Aorta (tissue), 5 donors: ENCODE results near the gene GOLT1A. TPM values are rescaled to one million over a fixed set of nuclear protein-coding genes. Genes with fewer than 3 reads are reported as not detected.

Experiments
- ATAC-seq: fragments of 200-7000 bp; cut with Tn5 transposase; one replicate; pipeline ENCODE4 v1.9.1; 2022; ENCODE audit warnings: moderate library complexity; ENCODE audit not compliant: low FRiP score
- DNase-seq, 2 donors: peaks; one replicate each; pipeline ENCODE4 v3.0.0-alpha.2; 2020
- H3K27ac ChIP-seq, 2 donors: one replicate each; pipeline ENCODE4 v1.5.1; 2013; ENCODE audit warnings: low read length in 2 of 2, mild to moderate bottlenecking in 2 of 2, moderate library complexity in 2 of 2, control low read depth in 1 of 2, inconsistent platforms in 1 of 2, low read depth in 1 of 2
- H3K27me3 ChIP-seq, 2 donors: one replicate each; pipeline ENCODE4 v1.6.1; 2013; ENCODE audit warnings: control low read depth in 1 of 2, low read length in 1 of 2, mild to moderate bottlenecking in 1 of 2, moderate library complexity in 1 of 2; ENCODE audit not compliant: insufficient read depth in 2 of 2, control insufficient read depth in 1 of 2
- H3K36me3 ChIP-seq, 2 donors: one replicate each; pipeline ENCODE4 v1.6.1; 2013; ENCODE audit warnings: control low read depth in 1 of 2, low read length in 1 of 2, mild to moderate bottlenecking in 1 of 2; ENCODE audit not compliant: insufficient read depth in 2 of 2, control insufficient read depth in 1 of 2
- H3K4me1 ChIP-seq, 2 donors: one replicate each; pipeline ENCODE4 v1.6.1; 2013; ENCODE audit warnings: low read length in 2 of 2, control low read depth in 1 of 2, mild to moderate bottlenecking in 1 of 2, moderate library complexity in 1 of 2; ENCODE audit not compliant: insufficient read depth in 2 of 2, control insufficient read depth in 1 of 2
- H3K4me3 ChIP-seq, 2 donors: one replicate each; pipeline ENCODE4 v1.5.1; 2013; ENCODE audit warnings: low read length in 2 of 2, control low read depth in 1 of 2, mild to moderate bottlenecking in 1 of 2
- H3K9me3 ChIP-seq: one replicate; pipeline ENCODE4 v1.6.1; 2013; ENCODE audit warnings: mild to moderate bottlenecking, low read length; ENCODE audit not compliant: control insufficient read depth
- WGBS, 2 donors: extraction: QIAGEN DNeasy Blood & Tissue Kit; methylation state at CpG; one replicate each; pipeline ENCODE4 v1.1.7; 2013; 5-methylcytosine and 5-hydroxymethylcytosine counted together
- intact Hi-C, 2 donors: fragments of 100-400 bp; cut with DNase I; formaldehyde crosslinking; loops; one replicate each; pipeline versions ENCODE4 v1.14.2 to v1.15.0; 2022
- polyA plus RNA-seq, 2 donors: library from polyadenylated mRNA; stranded (reverse); fragments of 200-250 nt; gene quantifications; one replicate each; pipeline ENCODE4 v1.2.3, GENCODE V29; 2013
- total RNA-seq, 2 donors: library from RNA; stranded (reverse); fragmentation: NEBNext Ultra II Directional; extraction: Animal tissue kit (Norgen Biotek cat#: 25700); gene quantifications; one replicate each; pipeline ENCODE4 v1.2.1, GENCODE V29; 2021
- donor health status: healthy with polysubstance abuse.
- donor health status: Bipolar disorder and iron deficiency.
- donor health status: DM: no; HTN: no; CAD: no.
- donor health status: DM: no; HTN: no; CAD: no.
- donor health status: DM: yes; HTN: yes; CAD: no.

Gene GOLT1A
- total and polyA plus RNA-seq, 4 donors: 10.5 TPM; not detected in 3

- no peak for ATAC-seq
- 80 to 89% methylated on average over 5 of the region's 5 CpGs for WGBS, 2 donors
- no peaks in the 10 kb centered on the region for H3K27me3 ChIP-seq
- intact Hi-C loops: no loop called here
- H3K36me3 ChIP-seq: no peaks in the 10 kb centered on the region
- H3K4me3 ChIP-seq: no peak overlapping the region
- H3K4me1 ChIP-seq: no peaks in the 10 kb centered on the region
- no peak for DNase-seq
- H3K9me3 ChIP-seq: no peaks in the 10 kb centered on the region
- H3K27ac ChIP-seq: no peak overlapping the region
Observed at GRCh38 chr1:204203206-204203767, 10.5 kb downstream of the GOLT1A start.

GRCh38 chr1:204202481-204202880 lies 11.3 kb downstream of the GOLT1A start:
- Histone ChIP-seq H3K4me3 (no peak overlapping the region), H3K27me3 (no peaks in the 10 kb centered on the region), H3K9me3 (no peaks in the 10 kb centered on the region), H3K36me3 (no peaks in the 10 kb centered on the region), H3K27ac (no peak overlapping the region), H3K4me1 (no peaks in the 10 kb centered on the region)
- WGBS, 2 donors: 79 to 87% methylated on average over 4 of the region's 4 CpGs
- no peak for ATAC-seq
- intact Hi-C loops: no loop called here
- DNase-seq: no peak

GRCh38 chr1:204201348-204202040 lies 12.3 kb downstream of the GOLT1A start:
- intact Hi-C loops: no loop called here
- ATAC-seq (no peak), DNase-seq (peak in 1 of 2 donors; percentile 47)
- Histone ChIP-seq H3K4me3 (no peak overlapping the region), H3K4me1 (no peaks in the 10 kb centered on the region), H3K27me3 (no peaks in the 10 kb centered on the region), H3K9me3 (no peaks in the 10 kb centered on the region), H3K36me3 (no peaks in the 10 kb centered on the region), H3K27ac (no peak overlapping the region)
- 89 to 91% methylated on average over 12 of the region's 12 CpGs for WGBS, 2 donors

- intact Hi-C loops: no loop called here
- no peak for ATAC-seq
- no peaks in the 10 kb centered on the region for H3K36me3 ChIP-seq
- no peaks in the 10 kb centered on the region for H3K4me1 ChIP-seq
- H3K27ac ChIP-seq: no peak overlapping the region
- no peak overlapping the region for H3K4me3 ChIP-seq
- no peaks in the 10 kb centered on the region for H3K27me3 ChIP-seq
- WGBS, 2 donors: 69 to 78% methylated on average over 9 of the region's 9 CpGs
- no peak for DNase-seq
- no peaks in the 10 kb centered on the region for H3K9me3 ChIP-seq
Observed at GRCh38 chr1:204199579-204199978, 14.2 kb downstream of the GOLT1A start.

GRCh38 chr1:204198348-204199340 lies 15.1 kb downstream of the GOLT1A start:
- no peak for ATAC-seq
- no peaks in the 10 kb centered on the region for H3K27me3 ChIP-seq

GRCh38 chr1:204197068-204197467 lies 16.7 kb downstream of the GOLT1A start:
- intact Hi-C loops: no loop called here
- DNase-seq (no peak), ATAC-seq (no peak)
- WGBS, 2 donors: 84 to 89% methylated on average over 5 of the region's 5 CpGs
- Histone ChIP-seq H3K27me3 (no peaks in the 10 kb centered on the region), H3K36me3 (no peaks in the 10 kb centered on the region), H3K4me1 (no peaks in the 10 kb centered on the region), H3K4me3 (no peak overlapping the region), H3K27ac (no peak overlapping the region), H3K9me3 (no peaks in the 10 kb centered on the region)

More at GRCh38 chr1:204198348-204199340, 15.1 kb downstream of the GOLT1A start:
- intact Hi-C loops: no loop called here
- Histone ChIP-seq H3K36me3 (no peaks in the 10 kb centered on the region), H3K4me3 (no peak overlapping the region), H3K27ac (no peak overlapping the region), H3K9me3 (no peaks in the 10 kb centered on the region), H3K4me1 (no peaks in the 10 kb centered on the region)
- WGBS, 2 donors: 54 to 59% methylated on average over 18 of the region's 18 CpGs
- no peak for DNase-seq

- Histone ChIP-seq H3K4me1 (no peaks in the 10 kb centered on the region), H3K9me3 (no peaks in the 10 kb centered on the region), H3K27me3 (no peaks in the 10 kb centered on the region), H3K36me3 (no peaks in the 10 kb centered on the region), H3K27ac (no peak within 1 kb of the TSS), H3K4me3 (no peak within 1 kb of the TSS)
- 46 to 51% methylated on average over 18 of the region's 18 CpGs for WGBS, 2 donors
- intact Hi-C loops: no loop called here
- ATAC-seq (no peak), DNase-seq (no peak)
Observed at GRCh38 chr1:204196068-204196795, 17.6 kb downstream of the GOLT1A start, which contains the start of gene KISS1. Gene KISS1 (minus strand): TSS chr1:204196491. CDS start chr1:204192876, 3,615 bp downstream.

GRCh38 chr1:204194771-204195170 lies 19.0 kb downstream of the GOLT1A start:
- Histone ChIP-seq H3K4me1 (no peaks in the 10 kb centered on the region), H3K4me3 (no peak overlapping the region), H3K27me3 (no peaks in the 10 kb centered on the region), H3K27ac (no peak overlapping the region), H3K36me3 (no peaks in the 10 kb centered on the region), H3K9me3 (no peaks in the 10 kb centered on the region)
- ATAC-seq: no peak
- DNase-seq: no peak
- intact Hi-C loops: no loop called here
- WGBS, 2 donors: 75 to 77% methylated on average over 6 to 7 of the region's 7 CpGs
